GM13977 (cell line): Measurements from ENCODE around the gene TMEM187.

Experiments
- DNase-seq: peaks from one replicate; pipeline ENCODE4 v3.0.0; 2012; ENCODE audit warnings: low spot score
- CTCF ChIP-seq: IDR thresholded peaks from 2 replicates; pipeline ENCODE4 v1.5.1; 2012; ENCODE audit warnings: mild to moderate bottlenecking, control low read depth; ENCODE audit not compliant: insufficient read depth; ENCODE audit errors: extremely low read depth, missing control alignments
- in situ Hi-C: fragments of 300-500 bp; cut with MboI; formaldehyde crosslinking; loops from one replicate; pipeline ENCODE4 v1.12.0; 2022; ENCODE audit warnings: low sequenced_read_pairs, low pct_unique_long_range_greater_than_20kb, mixed read lengths, inconsistent platforms; ENCODE audit not compliant: unreplicated experiment

The TMEM187 gene

GRCh38 chrX:153953892-153954557 is 18.5 kb upstream of the TMEM187 start:
- no peak for DNase-seq
- TF ChIP-seq CTCF = no peak
- in situ Hi-C loops = no loop called here

- in situ Hi-C loops = no loop called here
- no peak for DNase-seq
- no peak for TF ChIP-seq CTCF
Measured at GRCh38 chrX:153954558-153955227, 17.9 kb upstream of the TMEM187 start.

GRCh38 chrX:153955228-153955732 is 17.3 kb upstream of the TMEM187 start:
- TF ChIP-seq CTCF = no peak
- in situ Hi-C loops = no loop called here
- no peak for DNase-seq

- no peak for TF ChIP-seq CTCF
- in situ Hi-C loops = no loop called here
- no peak for DNase-seq
Measured at GRCh38 chrX:153956044-153956907, 16.3 kb upstream of the TMEM187 start.

GRCh38 chrX:153957224-153957623 is 15.3 kb upstream of the TMEM187 start:
- no peak for DNase-seq
- TF ChIP-seq CTCF = no peak
- in situ Hi-C loops = no loop called here

- DNase-seq = no peak
- no peak for TF ChIP-seq CTCF
- in situ Hi-C loops = no loop called here
Measured at GRCh38 chrX:153958605-153959004, 13.9 kb upstream of the TMEM187 start.
